Transverse colon (tissue), 4 donors: ENCODE measurements around the gene SNAP25. TPM values are rescaled to one million over a fixed set of nuclear protein-coding genes. Genes with fewer than 3 reads are reported as not detected.

ENCODE experiments used
- DNase-seq: peaks from one replicate; pipeline ENCODE4 v3.0.0-alpha.2; 2019
- H3K27ac ChIP-seq, 4 donors: fragments of 200-600 bp; sonication (generic); 2 replicates each; pipeline ENCODE4 v1.5.1; 2016 to 2018; ENCODE audit warnings: inconsistent platforms in 4 of 4
- H3K27me3 ChIP-seq: fragments of 200-600 bp; sonication (generic); 2 replicates; pipeline ENCODE4 v1.5.1; 2017; ENCODE audit warnings: inconsistent platforms
- H3K36me3 ChIP-seq, 4 donors: fragments of 200-600 bp; sonication (generic); 2 replicates each; pipeline ENCODE4 v1.5.1; 2017 to 2019; ENCODE audit warnings: inconsistent platforms in 4 of 4
- H3K4me1 ChIP-seq, 4 donors: fragments of 200-600 bp; sonication (generic); 2 replicates each; pipeline ENCODE4 v1.5.1; 2017 to 2020; ENCODE audit warnings: inconsistent platforms in 4 of 4
- H3K4me3 ChIP-seq, 4 donors: fragments of 200-600 bp; sonication (generic); 1 replicate in 1 of 4; 2 replicates in 3 of 4; pipeline versions ENCODE4 v1.5.1 to v1.6.1; 2017 to 2019; ENCODE audit warnings: inconsistent platforms in 4 of 4
- H3K9me3 ChIP-seq, 2 donors: fragments of 200-600 bp; sonication (generic); 2 replicates each; pipeline ENCODE4 v1.5.1; 2017 to 2019; ENCODE audit warnings: inconsistent platforms in 2 of 2
- CTCF ChIP-seq, 5 experiments: fragments of 200-600 bp in 3 of 5; fragments of 450-650 bp in 2 of 5; sonication (generic) in 3 of 5; IDR thresholded peaks; 1 replicate in 2 of 5; 2 replicates in 3 of 5; pipeline ENCODE4 v1.5.1; 2016 to 2017; ENCODE audit warnings: antibody characterized with exemption in 5 of 5, inconsistent platforms in 3 of 5, mild to moderate bottlenecking in 2 of 5, moderate library complexity in 1 of 5
- EP300 ChIP-seq: sonication (generic); formaldehyde crosslinking; IDR thresholded peaks from one replicate; pipeline ENCODE4 v1.6.1; 2017; ENCODE audit warnings: antibody characterized with exemption, low read depth
- POLR2A ChIP-seq: fragments of 450-650 bp; IDR thresholded peaks from one replicate; pipeline ENCODE4 v1.6.1; 2016; ENCODE audit warnings: antibody characterized with exemption, mild to moderate bottlenecking, moderate library complexity
- POLR2AphosphoS5 ChIP-seq, 3 donors: sonication (generic); formaldehyde crosslinking; IDR thresholded peaks; one replicate each; pipeline ENCODE4 v1.6.1; 2016; ENCODE audit warnings: antibody characterized with exemption in 3 of 3
- WGBS, 2 donors: methylation state at CpG; one replicate each; pipeline ENCODE4 v1.1.5; 2018; ENCODE audit warnings: low coverage in 1 of 2; 5-methylcytosine and 5-hydroxymethylcytosine counted together
- in situ Hi-C, 4 donors: fragments of 200-750 bp; cut with MboI; loops; one replicate each; pipeline versions ENCODE4 v1.15.0 to v1.15.1; 2017; ENCODE audit warnings: low sequenced_read_pairs in 3 of 4, low pct_ligation_motif_present in 1 of 4, low pct_unique_long_range_greater_than_20kb in 1 of 4
- intact Hi-C: fragments of 100-400 bp; cut with DNase I; formaldehyde crosslinking; loops from one replicate; pipeline ENCODE4 v1.15.1; 2023; ENCODE audit warnings: low total_unique reads
- small RNA-seq, 4 donors: library from RNA; depleted of rRNA; stranded (forward); fragments of <200 nt; gene quantifications; one replicate each; pipeline ENCODE3, GENCODE V24; 2016
- total RNA-seq, 4 donors: library from RNA; depleted of rRNA; stranded (reverse); fragments of >200 nt; gene quantifications; one replicate each; pipeline ENCODE4 v1.1.0, GENCODE V29; 2016

Gene SNAP25
- total RNA-seq, 4 donors from 2014 or later = 1.4 to 4.2 (median 2.4) TPM; not detected in 1

GRCh38 chr20:10352934-10353824 lies 134.5 kb downstream of the SNAP25 start:
- intact Hi-C loops = no loop called here
- Histone ChIP-seq H3K4me1 (no peaks in the 10 kb centered on the region), H3K27ac (no peak overlapping the region), H3K9me3 (no peaks in the 10 kb centered on the region), H3K36me3 (no peaks in the 10 kb centered on the region), H3K4me3 (no peak overlapping the region), H3K27me3 (no peaks in the 10 kb centered on the region)
- DNase-seq = no peak
- TF ChIP-seq CTCF (IDR thresholded peaks at IDR 0.05) (no peak), POLR2A (no peak), EP300 (no peak), POLR2AphosphoS5 (IDR thresholded peaks at IDR 0.05) (no peak)
- WGBS, 2 donors = 41 to 42% methylated on average over 6 of the region's 6 CpGs
- in situ Hi-C loops = no loop called here

GRCh38 chr20:10356628-10357027 lies 138.0 kb downstream of the SNAP25 start:
- no peak overlapping the region for H3K4me3 ChIP-seq
- in situ Hi-C loops = no loop called here
- WGBS, 2 donors = 79% methylated on average over 1 of the region's 1 CpG; no CpG with 5 or more reads in 1 of the 2 donors
- no peaks in the 10 kb centered on the region for H3K9me3 ChIP-seq
- TF ChIP-seq POLR2AphosphoS5 (IDR thresholded peaks at IDR 0.05) (no peak), POLR2A (no peak), CTCF (IDR thresholded peaks at IDR 0.05) (no peak), EP300 (no peak)
- intact Hi-C loops = no loop called here
- H3K4me1 ChIP-seq = no peaks in the 10 kb centered on the region
- H3K36me3 ChIP-seq = no peaks in the 10 kb centered on the region
- H3K27me3 ChIP-seq = no peaks in the 10 kb centered on the region
- DNase-seq = no peak
- no peak overlapping the region for H3K27ac ChIP-seq

Small RNA genes lying within 50 kb of the gene (small RNA-seq; reads per million reads assigned to genes)
- gene HIGD1AP15 = 0 reads per million in 4 donors

Other genes starting within 250 kb of the SNAP25 start
- gene ANKEF1, start 183.8 kb upstream of the SNAP25 start, total RNA-seq = 1 to 10 TPM in 3 of 4 donors, under 1 TPM in 1; 0.60 to 5.6 (median 4.7) TPM
- 10 to 100 TPM in 3 of 4 donors, under 1 TPM in 1; 0.80 to 22.5 (median 17.6) TPM for gene MKKS, start 215.4 kb downstream of the SNAP25 start, total RNA-seq
- 1 to 10 TPM; 5.4 to 8.4 (median 7.5) TPM for gene SLX4IP, start 216.5 kb downstream of the SNAP25 start, total RNA-seq